ENCODE measurements around the gene LUZP4. TPM values are rescaled to one million over a fixed set of nuclear protein-coding genes. Genes with fewer than 3 reads are reported as not detected.
A peak's percentile ranks its signal among the peaks of the same experiment; 100 is the strongest.
"Not testable (repeated sequence)": the region's sequence is repeated elsewhere in the genome, so short reads cannot be mapped to it uniquely, and the experiment has no call there.

LUZP4 gene
- polyA plus RNA-seq, 1 donor, result not detected

DNA sequence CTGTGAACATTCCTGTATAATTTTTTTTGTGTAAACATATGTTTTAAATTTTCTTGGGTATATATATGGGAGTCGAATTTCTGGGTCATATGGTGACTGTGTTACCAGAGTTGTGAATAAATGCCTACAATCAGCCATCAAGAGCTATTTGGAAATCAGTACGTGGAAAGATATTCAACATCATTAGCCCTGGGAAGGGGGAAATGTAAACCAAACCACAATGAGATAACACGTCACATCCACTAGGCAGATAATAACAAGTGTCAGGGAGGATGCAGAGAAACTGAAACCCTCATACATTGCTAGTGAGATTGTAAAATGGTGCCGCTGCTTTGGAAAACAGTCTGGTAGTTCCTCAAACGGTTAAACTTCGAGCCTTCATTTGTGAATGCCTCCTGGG lies 43.9 kb downstream of the LUZP4 start:
- Histone ChIP-seq H3K9me3 (ENCODE audit: control insufficient read depth, low read depth, low read length) (no peaks in the 10 kb centered on the region), H3K36me3 (ENCODE audit: control insufficient read depth, insufficient read depth, low read length) (no peaks in the 10 kb centered on the region), H3K27ac (ENCODE audit: low read length) (no peak overlapping the region), H3K4me3 (ENCODE audit: low read length) (no peak overlapping the region), H3K4me1 (ENCODE audit: control insufficient read depth, insufficient read depth, low read length) (no peaks in the 10 kb centered on the region), H3K27me3 (ENCODE audit: control insufficient read depth, insufficient read depth, low read length) (no peaks in the 10 kb centered on the region)
- no CpG with 5 or more reads among the region's 6 CpGs for WGBS (ENCODE audit: insufficient coverage, low lambda C conversion rate)
- no peak for DNase-seq

- DNase-seq, result no peak
- H3K9me3 ChIP-seq (ENCODE audit: control insufficient read depth, low read depth, low read length), result no peaks in the 10 kb centered on the region
- H3K36me3 ChIP-seq (ENCODE audit: control insufficient read depth, insufficient read depth, low read length), result no peaks in the 10 kb centered on the region
- no peaks in the 10 kb centered on the region for H3K4me1 ChIP-seq (ENCODE audit: control insufficient read depth, insufficient read depth, low read length)
- H3K4me3 ChIP-seq (ENCODE audit: low read length), result no peak overlapping the region
- H3K27ac ChIP-seq (ENCODE audit: low read length), result no peak overlapping the region
- no peaks in the 10 kb centered on the region for H3K27me3 ChIP-seq (ENCODE audit: control insufficient read depth, insufficient read depth, low read length)
- WGBS (ENCODE audit: insufficient coverage, low lambda C conversion rate), result no CpG with 5 or more reads among the region's 5 CpGs
Observed at GRCh38 chrX:115337491-115338144, 48.1 kb downstream of the LUZP4 start.

- Histone ChIP-seq H3K4me3 (ENCODE audit: low read length) (no peak overlapping the region), H3K9me3 (ENCODE audit: control insufficient read depth, low read depth, low read length) (no peaks in the 10 kb centered on the region), H3K36me3 (ENCODE audit: control insufficient read depth, insufficient read depth, low read length) (no peaks in the 10 kb centered on the region), H3K27me3 (ENCODE audit: control insufficient read depth, insufficient read depth, low read length) (no peaks in the 10 kb centered on the region), H3K4me1 (ENCODE audit: control insufficient read depth, insufficient read depth, low read length) (peaks cover 5% of the 10 kb centered on the region), H3K27ac (ENCODE audit: low read length) (no peak overlapping the region)
- no peak for DNase-seq
- WGBS (ENCODE audit: insufficient coverage, low lambda C conversion rate), result no CpG with 5 or more reads among the region's 3 CpGs
Observed at GRCh38 chrX:115339441-115340025, 50.0 kb downstream of the LUZP4 start.

- WGBS (ENCODE audit: insufficient coverage, low lambda C conversion rate), result no CpG with 5 or more reads among the region's 1 CpG
- no peaks in the 10 kb centered on the region for H3K36me3 ChIP-seq (ENCODE audit: control insufficient read depth, insufficient read depth, low read length)
- no peak for DNase-seq
- H3K4me3 ChIP-seq (ENCODE audit: low read length), result no peak overlapping the region
- no peaks in the 10 kb centered on the region for H3K9me3 ChIP-seq (ENCODE audit: control insufficient read depth, low read depth, low read length)
- H3K27me3 ChIP-seq (ENCODE audit: control insufficient read depth, insufficient read depth, low read length), result no peaks in the 10 kb centered on the region
- no peak overlapping the region for H3K27ac ChIP-seq (ENCODE audit: low read length)
- H3K4me1 ChIP-seq (ENCODE audit: control insufficient read depth, insufficient read depth, low read length), result peaks cover 15% of the 10 kb centered on the region
Observed at GRCh38 chrX:115341421-115341820, 51.9 kb downstream of the LUZP4 start.

DNA sequence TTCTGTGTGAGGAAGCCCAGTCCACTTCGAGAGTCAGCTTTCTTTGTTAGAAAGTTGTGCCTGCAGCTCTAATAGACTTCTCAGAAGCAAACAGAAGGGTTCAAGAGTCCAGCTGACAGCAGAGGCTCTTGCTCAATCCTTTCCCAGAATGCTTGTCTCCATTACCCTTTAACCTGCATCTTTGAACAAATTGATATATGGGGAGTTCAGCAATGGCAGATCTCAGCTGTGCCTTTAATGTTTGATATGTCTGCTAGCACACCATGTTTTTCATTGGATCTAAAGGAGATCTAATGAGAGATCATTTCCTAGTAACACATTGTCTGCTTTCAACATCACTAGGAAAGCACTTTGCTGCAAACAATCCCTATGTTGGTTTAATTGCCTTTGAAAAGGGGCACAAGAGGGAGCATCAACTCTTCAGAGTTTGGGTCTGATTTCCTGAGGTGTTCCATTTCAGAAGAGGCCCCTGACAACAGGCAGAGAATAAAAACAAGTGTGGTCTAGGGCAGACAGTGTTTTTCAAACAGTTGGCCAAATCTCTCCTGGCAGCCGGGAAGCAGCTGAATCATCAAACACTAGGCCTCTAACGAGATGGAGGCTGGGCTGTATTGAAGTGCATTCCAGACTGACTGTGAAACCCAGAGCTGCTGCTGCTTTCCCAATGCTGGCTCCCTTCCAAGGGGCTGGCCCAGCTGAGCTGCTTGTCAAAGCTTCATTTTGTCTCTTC lies 55.5 kb downstream of the LUZP4 start:
- H3K27ac ChIP-seq (ENCODE audit: low read length), result peak overlapping the region; percentile 88
- H3K9me3 ChIP-seq (ENCODE audit: control insufficient read depth, low read depth, low read length), result no peaks in the 10 kb centered on the region
- no peaks in the 10 kb centered on the region for H3K27me3 ChIP-seq (ENCODE audit: control insufficient read depth, insufficient read depth, low read length)
- DNase-seq, result peak; percentile 84 to 88
- no peaks in the 10 kb centered on the region for H3K36me3 ChIP-seq (ENCODE audit: control insufficient read depth, insufficient read depth, low read length)
- H3K4me1 ChIP-seq (ENCODE audit: control insufficient read depth, insufficient read depth, low read length), result peaks cover 15% of the 10 kb centered on the region
- H3K4me3 ChIP-seq (ENCODE audit: low read length), result no peak overlapping the region
- WGBS (ENCODE audit: insufficient coverage, low lambda C conversion rate), result no CpG with 5 or more reads among the region's 3 CpGs

GRCh38 chrX:115345615-115346014 lies 56.1 kb downstream of the LUZP4 start:
- Histone ChIP-seq H3K9me3 (ENCODE audit: control insufficient read depth, low read depth, low read length) (no peaks in the 10 kb centered on the region), H3K4me3 (ENCODE audit: low read length) (no peak overlapping the region), H3K36me3 (ENCODE audit: control insufficient read depth, insufficient read depth, low read length) (no peaks in the 10 kb centered on the region), H3K4me1 (ENCODE audit: control insufficient read depth, insufficient read depth, low read length) (peaks cover 15% of the 10 kb centered on the region), H3K27me3 (ENCODE audit: control insufficient read depth, insufficient read depth, low read length) (no peaks in the 10 kb centered on the region), H3K27ac (ENCODE audit: low read length) (peak overlapping the region; percentile 88)
- DNase-seq, result no peak
- no CpG with 5 or more reads among the region's 3 CpGs for WGBS (ENCODE audit: insufficient coverage, low lambda C conversion rate)

DNA sequence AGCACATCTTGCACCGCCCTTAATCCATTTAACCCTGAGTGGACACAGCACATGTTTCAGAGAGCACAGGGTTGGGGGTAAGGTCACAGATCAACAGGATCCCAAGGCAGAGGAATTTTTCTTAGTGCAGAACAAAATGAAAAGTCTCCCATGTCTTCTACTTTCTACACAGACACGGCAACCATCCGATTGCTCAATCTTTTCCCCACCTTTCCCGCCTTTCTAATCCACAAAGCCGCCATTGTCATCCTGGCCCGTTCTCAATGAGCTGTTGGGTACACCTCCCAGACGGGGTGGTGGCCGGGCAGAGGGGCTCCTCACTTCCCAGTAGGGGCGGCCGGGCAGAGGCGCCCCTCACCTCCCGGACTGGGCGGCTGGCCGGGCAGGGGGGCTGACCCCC lies 57.2 kb downstream of the LUZP4 start:
- not testable (repeated sequence) for H3K36me3 ChIP-seq (ENCODE audit: control insufficient read depth, insufficient read depth, low read length); DNase-seq; H3K4me3 ChIP-seq (ENCODE audit: low read length); H3K27me3 ChIP-seq (ENCODE audit: control insufficient read depth, insufficient read depth, low read length); H3K27ac ChIP-seq (ENCODE audit: low read length); H3K9me3 ChIP-seq (ENCODE audit: control insufficient read depth, low read depth, low read length)
- H3K4me1 ChIP-seq (ENCODE audit: control insufficient read depth, insufficient read depth, low read length), result peaks cover 15% of the 10 kb centered on the region
- no CpG with 5 or more reads among the region's 14 CpGs for WGBS (ENCODE audit: insufficient coverage, low lambda C conversion rate)

- 60% methylated on average over 1 of the region's 7 CpGs for WGBS (ENCODE audit: insufficient coverage, low lambda C conversion rate)
- H3K4me3 ChIP-seq (ENCODE audit: low read length), result no peak overlapping the region
Observed at GRCh38 chrX:115348446-115349225, 59.1 kb downstream of the LUZP4 start.

DNA sequence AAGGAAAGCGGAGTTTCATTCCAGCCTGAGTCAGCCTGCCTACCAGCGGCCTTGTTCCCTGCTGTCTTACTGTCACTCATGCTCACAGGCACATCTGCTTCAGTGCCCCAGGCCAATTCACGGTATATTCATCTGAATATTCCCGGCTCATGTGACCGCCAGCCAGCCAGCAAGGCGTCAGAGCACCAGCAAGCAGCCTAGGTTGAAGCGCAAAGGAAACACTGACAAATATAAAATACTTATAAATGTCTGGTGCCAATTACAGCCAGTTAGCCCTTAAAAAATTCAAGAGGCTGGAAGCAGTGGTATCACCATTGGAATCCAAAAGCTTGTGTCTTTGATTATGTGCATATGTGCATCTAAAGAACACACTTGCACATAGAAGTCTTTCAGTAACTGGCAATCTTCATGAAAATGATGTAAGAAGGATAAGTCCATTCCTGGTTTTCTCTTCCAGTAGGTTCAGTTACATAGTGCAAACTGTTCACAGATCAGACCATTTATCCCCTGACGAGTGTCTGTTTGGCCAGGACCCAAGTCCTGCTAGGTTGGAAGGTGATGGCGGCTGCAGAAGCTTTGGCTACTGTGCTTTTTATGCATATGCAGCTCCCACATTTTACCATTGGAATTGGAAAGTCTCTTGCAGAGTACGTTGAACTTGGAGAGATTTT lies 61.3 kb downstream of the LUZP4 start:
- no peaks in the 10 kb centered on the region for H3K9me3 ChIP-seq (ENCODE audit: control insufficient read depth, low read depth, low read length)
- no peaks in the 10 kb centered on the region for H3K36me3 ChIP-seq (ENCODE audit: control insufficient read depth, insufficient read depth, low read length)
- no peak overlapping the region for H3K4me3 ChIP-seq (ENCODE audit: low read length)
- peaks cover 3% of the 10 kb centered on the region for H3K4me1 ChIP-seq (ENCODE audit: control insufficient read depth, insufficient read depth, low read length)
- no peak for DNase-seq
- WGBS (ENCODE audit: insufficient coverage, low lambda C conversion rate), result no CpG with 5 or more reads among the region's 10 CpGs
- no peak overlapping the region for H3K27ac ChIP-seq (ENCODE audit: low read length)
- no peaks in the 10 kb centered on the region for H3K27me3 ChIP-seq (ENCODE audit: control insufficient read depth, insufficient read depth, low read length)

More at GRCh38 chrX:115348446-115349225, 59.1 kb downstream of the LUZP4 start:
- Histone ChIP-seq H3K4me1 (ENCODE audit: control insufficient read depth, insufficient read depth, low read length) (peaks cover 15% of the 10 kb centered on the region), H3K9me3 (ENCODE audit: control insufficient read depth, low read depth, low read length) (no peaks in the 10 kb centered on the region), H3K27me3 (ENCODE audit: control insufficient read depth, insufficient read depth, low read length) (no peaks in the 10 kb centered on the region), H3K36me3 (ENCODE audit: control insufficient read depth, insufficient read depth, low read length) (no peaks in the 10 kb centered on the region), H3K27ac (ENCODE audit: low read length) (no peak overlapping the region)
- peak in 1 of 2 donors; percentile 9 for DNase-seq

- no peaks in the 10 kb centered on the region for H3K27me3 ChIP-seq (ENCODE audit: control insufficient read depth, insufficient read depth, low read length)
- H3K4me3 ChIP-seq (ENCODE audit: low read length), result no peak overlapping the region
- no peaks in the 10 kb centered on the region for H3K36me3 ChIP-seq (ENCODE audit: control insufficient read depth, insufficient read depth, low read length)
- no CpG with 5 or more reads among the region's 4 CpGs for WGBS (ENCODE audit: insufficient coverage, low lambda C conversion rate)
- no peaks in the 10 kb centered on the region for H3K9me3 ChIP-seq (ENCODE audit: control insufficient read depth, low read depth, low read length)
- no peak for DNase-seq
- H3K4me1 ChIP-seq (ENCODE audit: control insufficient read depth, insufficient read depth, low read length), result no peaks in the 10 kb centered on the region
- no peak overlapping the region for H3K27ac ChIP-seq (ENCODE audit: low read length)
Observed at GRCh38 chrX:115356369-115356768, 66.9 kb downstream of the LUZP4 start.

Data from large intestine (tissue), 3 donors.